ENCODE measurements around the gene SCN2A. TPM values are rescaled to one million over a fixed set of nuclear protein-coding genes. Genes with fewer than 3 reads are reported as not detected.

The SCN2A gene
- total RNA-seq, 2 donors from 2014 or later, result 1.8 TPM; not detected in 1

- H3K4me3 ChIP-seq, result no peak overlapping the region
- no peaks in the 10 kb centered on the region for H3K9me3 ChIP-seq
- no peaks in the 10 kb centered on the region for H3K27me3 ChIP-seq (replicated peaks; ENCODE audit: insufficient read depth)
- TF ChIP-seq CTCF (IDR thresholded peaks at IDR 0.05), result no peak
- no peaks in the 10 kb centered on the region for H3K36me3 ChIP-seq
- H3K27ac ChIP-seq, result no peak overlapping the region
- ATAC-seq (ENCODE audit: insufficient number of reproducible peaks, low FRiP score, low read depth) (no peak), DNase-seq (ENCODE audit: low spot score) (no peak)
- no peaks in the 10 kb centered on the region for H3K4me1 ChIP-seq (ENCODE audit: control insufficient read depth in 1 of 2, low read depth in 2 of 2)
Observed at GRCh38 chr2:165208094-165208493, 31.1 kb upstream of the SCN2A start.

GRCh38 chr2:165214093-165214492 lies 25.1 kb upstream of the SCN2A start:
- Histone ChIP-seq H3K27me3 (replicated peaks; ENCODE audit: insufficient read depth) (no peaks in the 10 kb centered on the region), H3K4me1 (ENCODE audit: control insufficient read depth in 1 of 2, low read depth in 2 of 2) (no peaks in the 10 kb centered on the region), H3K27ac (no peak overlapping the region), H3K36me3 (no peaks in the 10 kb centered on the region), H3K9me3 (no peaks in the 10 kb centered on the region), H3K4me3 (no peak overlapping the region)
- no peak for TF ChIP-seq CTCF (IDR thresholded peaks at IDR 0.05)
- DNase-seq (ENCODE audit: low spot score) (no peak), ATAC-seq (ENCODE audit: insufficient number of reproducible peaks, low FRiP score, low read depth) (no peak)

- DNase-seq (ENCODE audit: low spot score), result no peak
- Histone ChIP-seq H3K27ac (no peak overlapping the region), H3K36me3 (no peaks in the 10 kb centered on the region), H3K9me3 (no peaks in the 10 kb centered on the region), H3K27me3 (replicated peaks; ENCODE audit: insufficient read depth) (no peaks in the 10 kb centered on the region), H3K4me1 (ENCODE audit: control insufficient read depth in 1 of 2, low read depth in 2 of 2) (no peaks in the 10 kb centered on the region), H3K4me3 (no peak overlapping the region)
- TF ChIP-seq CTCF (IDR thresholded peaks at IDR 0.05), result no peak
- ATAC-seq (ENCODE audit: insufficient number of reproducible peaks, low FRiP score, low read depth), result no peak
Observed at GRCh38 chr2:165219481-165219880, 19.7 kb upstream of the SCN2A start.

- H3K36me3 ChIP-seq, result no peaks in the 10 kb centered on the region
- no peak overlapping the region for H3K27ac ChIP-seq
- H3K4me3 ChIP-seq, result no peak overlapping the region
- no peaks in the 10 kb centered on the region for H3K27me3 ChIP-seq (replicated peaks; ENCODE audit: insufficient read depth)
- DNase-seq (ENCODE audit: low spot score) (no peak), ATAC-seq (ENCODE audit: insufficient number of reproducible peaks, low FRiP score, low read depth) (no peak)
- no peaks in the 10 kb centered on the region for H3K9me3 ChIP-seq
- H3K4me1 ChIP-seq (ENCODE audit: control insufficient read depth in 1 of 2, low read depth in 2 of 2), result no peaks in the 10 kb centered on the region
- TF ChIP-seq CTCF (IDR thresholded peaks at IDR 0.05), result no peak
Observed at GRCh38 chr2:165224941-165225340, 14.3 kb upstream of the SCN2A start.

GRCh38 chr2:165227571-165227970 lies 11.6 kb upstream of the SCN2A start:
- no peak for ATAC-seq (ENCODE audit: insufficient number of reproducible peaks, low FRiP score, low read depth)

More at GRCh38 chr2:165227571-165227970, 11.6 kb upstream of the SCN2A start:
- TF ChIP-seq CTCF (IDR thresholded peaks at IDR 0.05), result no peak
- no peak overlapping the region for H3K4me3 ChIP-seq
- H3K4me1 ChIP-seq (ENCODE audit: control insufficient read depth in 1 of 2, low read depth in 2 of 2), result no peaks in the 10 kb centered on the region
- no peak for DNase-seq (ENCODE audit: low spot score)
- no peaks in the 10 kb centered on the region for H3K9me3 ChIP-seq
- no peaks in the 10 kb centered on the region for H3K36me3 ChIP-seq
- H3K27ac ChIP-seq, result no peak overlapping the region
- no peaks in the 10 kb centered on the region for H3K27me3 ChIP-seq (replicated peaks; ENCODE audit: insufficient read depth)

All from thoracic aorta (tissue), 2 donors.